Breast epithelium (tissue), 3 donors: ENCODE measurements around the gene LTBP2.

Source experiments
- POLR2A ChIP-seq: fragments of 450-650 bp; IDR thresholded peaks from one replicate; pipeline ENCODE4 v1.6.1; 2016; ENCODE audit warnings: antibody characterized with exemption, mild to moderate bottlenecking, moderate library complexity
- TF ChIP-seq, protein P1 (sequence below), 3 donors: fragments of 450-650 bp; IDR thresholded peaks; one replicate each; pipeline ENCODE4 v1.5.1; 2016 to 2017; ENCODE audit warnings: antibody characterized with exemption in 3 of 3, mild to moderate bottlenecking in 3 of 3, moderate library complexity in 3 of 3

DNA sequence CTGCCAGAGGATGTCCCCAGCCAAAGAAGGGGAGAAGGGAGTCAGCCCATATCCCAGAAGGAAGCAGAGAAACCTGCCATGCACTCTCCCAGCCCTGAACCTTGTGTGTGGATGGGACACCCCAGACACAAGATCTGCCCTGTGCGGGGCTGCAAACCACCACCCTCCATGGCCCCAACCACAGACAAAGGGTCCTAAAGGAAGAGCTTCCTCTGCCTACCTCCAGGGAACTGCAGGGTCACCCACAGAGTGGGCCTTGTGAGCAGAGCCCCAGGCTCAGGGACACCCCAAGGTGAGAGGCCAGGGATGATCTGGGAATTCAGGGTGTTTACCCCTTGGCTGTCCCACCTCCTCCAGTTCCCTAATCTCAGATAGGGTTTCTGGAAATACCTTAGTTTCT, 62.0 kb downstream of the LTBP2 start:
- TF ChIP-seq, protein P1, sequence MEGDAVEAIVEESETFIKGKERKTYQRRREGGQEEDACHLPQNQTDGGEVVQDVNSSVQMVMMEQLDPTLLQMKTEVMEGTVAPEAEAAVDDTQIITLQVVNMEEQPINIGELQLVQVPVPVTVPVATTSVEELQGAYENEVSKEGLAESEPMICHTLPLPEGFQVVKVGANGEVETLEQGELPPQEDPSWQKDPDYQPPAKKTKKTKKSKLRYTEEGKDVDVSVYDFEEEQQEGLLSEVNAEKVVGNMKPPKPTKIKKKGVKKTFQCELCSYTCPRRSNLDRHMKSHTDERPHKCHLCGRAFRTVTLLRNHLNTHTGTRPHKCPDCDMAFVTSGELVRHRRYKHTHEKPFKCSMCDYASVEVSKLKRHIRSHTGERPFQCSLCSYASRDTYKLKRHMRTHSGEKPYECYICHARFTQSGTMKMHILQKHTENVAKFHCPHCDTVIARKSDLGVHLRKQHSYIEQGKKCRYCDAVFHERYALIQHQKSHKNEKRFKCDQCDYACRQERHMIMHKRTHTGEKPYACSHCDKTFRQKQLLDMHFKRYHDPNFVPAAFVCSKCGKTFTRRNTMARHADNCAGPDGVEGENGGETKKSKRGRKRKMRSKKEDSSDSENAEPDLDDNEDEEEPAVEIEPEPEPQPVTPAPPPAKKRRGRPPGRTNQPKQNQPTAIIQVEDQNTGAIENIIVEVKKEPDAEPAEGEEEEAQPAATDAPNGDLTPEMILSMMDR (IDR thresholded peaks at IDR 0.05), result no peak
- TF ChIP-seq POLR2A, result no peak
